ENCODE measurements around the gene MPP7. TPM values are rescaled to one million over a fixed set of nuclear protein-coding genes. Genes with fewer than 3 reads are reported as not detected.

The MPP7 gene
- total RNA-seq, 1 donor from 2014 or later = 21.7 TPM

DNA sequence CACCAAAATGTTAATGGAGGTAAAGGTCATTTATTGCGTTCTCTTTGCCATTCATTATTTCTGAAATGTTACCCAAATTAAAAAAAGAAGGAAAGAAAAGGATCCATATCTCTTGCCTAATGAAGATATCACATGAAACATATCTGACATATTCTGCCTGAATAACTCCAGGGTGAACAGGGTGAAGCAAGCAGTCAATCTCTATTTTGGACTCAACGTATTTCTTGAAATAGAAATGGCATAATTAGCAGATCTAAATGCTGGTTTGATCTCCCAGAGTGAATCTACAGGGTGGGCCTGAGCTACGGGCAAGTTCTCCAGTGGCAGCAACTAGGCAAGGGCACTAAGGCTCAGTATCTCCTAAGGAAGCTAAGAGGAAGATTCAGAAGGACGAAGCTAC, 24.0 kb downstream of the MPP7 start:
- H3K27ac Mint-ChIP-seq (ENCODE audit: unreplicated experiment) = peak overlapping the region; percentile 97

GRCh38 chr10:28276384-28276783, 26.5 kb downstream of the MPP7 start:
- Mint-ChIP-seq H3K9me3 (ENCODE audit: low read depth) (no peaks in the 10 kb centered on the region), H3K4me3 (ENCODE audit: unreplicated experiment) (no peak overlapping the region), H3K27ac (ENCODE audit: unreplicated experiment) (no peak overlapping the region), H3K4me1 (ENCODE audit: low read depth) (peaks cover 67% of the 10 kb centered on the region), H3K27me3 (ENCODE audit: low read depth) (no peaks in the 10 kb centered on the region), H3K36me3 (ENCODE audit: low read depth) (no peaks in the 10 kb centered on the region)
- TF ChIP-seq, protein P1, sequence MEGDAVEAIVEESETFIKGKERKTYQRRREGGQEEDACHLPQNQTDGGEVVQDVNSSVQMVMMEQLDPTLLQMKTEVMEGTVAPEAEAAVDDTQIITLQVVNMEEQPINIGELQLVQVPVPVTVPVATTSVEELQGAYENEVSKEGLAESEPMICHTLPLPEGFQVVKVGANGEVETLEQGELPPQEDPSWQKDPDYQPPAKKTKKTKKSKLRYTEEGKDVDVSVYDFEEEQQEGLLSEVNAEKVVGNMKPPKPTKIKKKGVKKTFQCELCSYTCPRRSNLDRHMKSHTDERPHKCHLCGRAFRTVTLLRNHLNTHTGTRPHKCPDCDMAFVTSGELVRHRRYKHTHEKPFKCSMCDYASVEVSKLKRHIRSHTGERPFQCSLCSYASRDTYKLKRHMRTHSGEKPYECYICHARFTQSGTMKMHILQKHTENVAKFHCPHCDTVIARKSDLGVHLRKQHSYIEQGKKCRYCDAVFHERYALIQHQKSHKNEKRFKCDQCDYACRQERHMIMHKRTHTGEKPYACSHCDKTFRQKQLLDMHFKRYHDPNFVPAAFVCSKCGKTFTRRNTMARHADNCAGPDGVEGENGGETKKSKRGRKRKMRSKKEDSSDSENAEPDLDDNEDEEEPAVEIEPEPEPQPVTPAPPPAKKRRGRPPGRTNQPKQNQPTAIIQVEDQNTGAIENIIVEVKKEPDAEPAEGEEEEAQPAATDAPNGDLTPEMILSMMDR (IDR thresholded peaks at IDR 0.05) = no peak
- no peak for DNase-seq (ENCODE audit: low spot score)

More for the DNA sequence above, 24.0 kb downstream of the MPP7 start:
- H3K4me3 Mint-ChIP-seq (ENCODE audit: unreplicated experiment) = no peak overlapping the region
- no peaks in the 10 kb centered on the region for H3K36me3 Mint-ChIP-seq (ENCODE audit: low read depth)
- H3K27me3 Mint-ChIP-seq (ENCODE audit: low read depth) = no peaks in the 10 kb centered on the region
- no peak for DNase-seq (ENCODE audit: low spot score)
- TF ChIP-seq, protein P1 (IDR thresholded peaks at IDR 0.05) = no peak
- H3K9me3 Mint-ChIP-seq (ENCODE audit: low read depth) = no peaks in the 10 kb centered on the region
- peaks cover 74% of the 10 kb centered on the region for H3K4me1 Mint-ChIP-seq (ENCODE audit: low read depth)

DNA sequence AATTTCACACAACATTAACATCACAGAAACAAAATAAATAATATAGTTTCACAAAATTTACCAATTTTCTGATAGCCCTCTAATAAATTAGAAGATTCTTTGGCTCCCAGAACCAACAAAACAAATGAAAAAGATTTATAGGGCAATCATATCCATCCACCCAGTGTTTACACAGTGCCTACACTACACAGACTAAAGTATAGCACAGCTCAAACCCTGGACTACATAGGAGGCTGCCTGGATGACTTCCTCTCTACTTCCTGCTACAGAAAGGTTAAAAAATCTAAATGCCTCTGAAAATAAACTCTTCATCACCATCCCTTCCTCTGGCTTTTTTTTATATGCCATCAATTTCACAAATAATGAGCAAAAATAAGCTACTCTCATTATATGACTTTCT, 28.4 kb downstream of the MPP7 start:
- TF ChIP-seq, protein P1 (IDR thresholded peaks at IDR 0.05) = no peak
- Mint-ChIP-seq H3K9me3 (ENCODE audit: low read depth) (no peaks in the 10 kb centered on the region), H3K36me3 (ENCODE audit: low read depth) (no peaks in the 10 kb centered on the region), H3K4me1 (ENCODE audit: low read depth) (peaks cover 62% of the 10 kb centered on the region), H3K4me3 (ENCODE audit: unreplicated experiment) (no peak overlapping the region), H3K27me3 (ENCODE audit: low read depth) (no peaks in the 10 kb centered on the region), H3K27ac (ENCODE audit: unreplicated experiment) (no peak overlapping the region)
- no peak for DNase-seq (ENCODE audit: low spot score)

DNA sequence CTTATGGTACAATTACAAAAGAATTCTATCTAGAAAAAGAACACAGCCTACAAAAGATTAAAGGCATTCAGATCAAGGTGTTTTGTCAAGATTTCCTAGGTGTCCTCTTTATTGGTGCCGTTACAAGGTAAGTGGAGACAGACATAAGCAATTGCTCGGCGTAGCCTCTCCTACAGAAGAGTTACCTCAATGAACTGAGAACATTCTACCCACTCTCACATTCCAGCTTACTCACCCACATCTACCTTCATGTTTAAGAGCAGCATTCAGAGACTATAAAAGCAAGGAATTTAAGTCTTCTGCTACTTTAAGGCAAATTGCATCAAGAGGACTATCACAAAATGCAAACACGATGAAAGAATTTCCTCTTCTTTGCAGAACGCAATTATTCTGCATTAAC, 29.5 kb downstream of the MPP7 start:
- H3K9me3 Mint-ChIP-seq (ENCODE audit: low read depth) = no peaks in the 10 kb centered on the region
- no peaks in the 10 kb centered on the region for H3K36me3 Mint-ChIP-seq (ENCODE audit: low read depth)
- H3K27ac Mint-ChIP-seq (ENCODE audit: unreplicated experiment) = no peak overlapping the region
- TF ChIP-seq, protein P1 (IDR thresholded peaks at IDR 0.05) = no peak
- H3K27me3 Mint-ChIP-seq (ENCODE audit: low read depth) = no peaks in the 10 kb centered on the region
- peaks cover 55% of the 10 kb centered on the region for H3K4me1 Mint-ChIP-seq (ENCODE audit: low read depth)
- DNase-seq (ENCODE audit: low spot score) = no peak
- no peak overlapping the region for H3K4me3 Mint-ChIP-seq (ENCODE audit: unreplicated experiment)

DNA sequence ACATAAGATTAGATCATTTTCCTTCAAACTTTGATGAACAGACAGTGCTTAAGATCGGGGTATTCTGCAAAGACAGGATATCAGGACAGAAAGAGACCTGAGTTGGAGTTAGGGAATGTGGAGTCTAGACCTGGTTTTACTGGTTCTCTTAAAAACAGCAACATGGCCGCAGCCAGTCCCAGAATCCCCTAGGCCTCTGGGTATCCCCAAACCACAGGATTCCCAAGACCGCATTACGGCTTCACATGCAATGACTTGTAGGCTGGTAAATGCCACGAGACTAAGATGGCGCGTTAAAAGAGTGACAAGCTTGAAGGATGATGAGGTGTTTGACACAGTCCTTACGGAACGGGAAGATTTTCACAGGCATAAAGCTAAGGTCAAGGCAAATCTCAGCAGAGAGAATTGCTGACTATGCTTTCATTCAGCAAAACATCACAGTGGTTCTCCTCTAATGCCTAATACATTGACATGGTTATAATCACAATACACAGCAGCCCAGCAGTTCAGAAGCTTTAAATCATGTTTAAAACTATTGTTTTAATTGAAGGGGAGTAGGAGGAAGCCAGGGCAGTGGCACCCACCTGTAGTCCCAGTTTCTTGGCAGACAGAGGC, 32.9 kb downstream of the MPP7 start:
- H3K4me3 Mint-ChIP-seq (ENCODE audit: unreplicated experiment) = no peak overlapping the region
- no peaks in the 10 kb centered on the region for H3K9me3 Mint-ChIP-seq (ENCODE audit: low read depth)
- peaks cover 39% of the 10 kb centered on the region for H3K4me1 Mint-ChIP-seq (ENCODE audit: low read depth)
- no peak overlapping the region for H3K27ac Mint-ChIP-seq (ENCODE audit: unreplicated experiment)
- no peak for DNase-seq (ENCODE audit: low spot score)
- TF ChIP-seq, protein P1 (IDR thresholded peaks at IDR 0.05) = no peak
- no peaks in the 10 kb centered on the region for H3K36me3 Mint-ChIP-seq (ENCODE audit: low read depth)
- no peaks in the 10 kb centered on the region for H3K27me3 Mint-ChIP-seq (ENCODE audit: low read depth)
